ENCODE measurements around the gene ANKHD1. TPM values are rescaled to one million over a fixed set of nuclear protein-coding genes. Genes with fewer than 3 reads are reported as not detected.
A peak's percentile ranks its signal among the peaks of the same experiment; 100 is the strongest.

The ANKHD1 gene
- total and polyA plus RNA-seq, 9 of the 15 experiments (the other 6 are each of a cell fraction or from before 2014, with no cell fraction given) = 38.9 to 138 (median 78.7) TPM

DNA sequence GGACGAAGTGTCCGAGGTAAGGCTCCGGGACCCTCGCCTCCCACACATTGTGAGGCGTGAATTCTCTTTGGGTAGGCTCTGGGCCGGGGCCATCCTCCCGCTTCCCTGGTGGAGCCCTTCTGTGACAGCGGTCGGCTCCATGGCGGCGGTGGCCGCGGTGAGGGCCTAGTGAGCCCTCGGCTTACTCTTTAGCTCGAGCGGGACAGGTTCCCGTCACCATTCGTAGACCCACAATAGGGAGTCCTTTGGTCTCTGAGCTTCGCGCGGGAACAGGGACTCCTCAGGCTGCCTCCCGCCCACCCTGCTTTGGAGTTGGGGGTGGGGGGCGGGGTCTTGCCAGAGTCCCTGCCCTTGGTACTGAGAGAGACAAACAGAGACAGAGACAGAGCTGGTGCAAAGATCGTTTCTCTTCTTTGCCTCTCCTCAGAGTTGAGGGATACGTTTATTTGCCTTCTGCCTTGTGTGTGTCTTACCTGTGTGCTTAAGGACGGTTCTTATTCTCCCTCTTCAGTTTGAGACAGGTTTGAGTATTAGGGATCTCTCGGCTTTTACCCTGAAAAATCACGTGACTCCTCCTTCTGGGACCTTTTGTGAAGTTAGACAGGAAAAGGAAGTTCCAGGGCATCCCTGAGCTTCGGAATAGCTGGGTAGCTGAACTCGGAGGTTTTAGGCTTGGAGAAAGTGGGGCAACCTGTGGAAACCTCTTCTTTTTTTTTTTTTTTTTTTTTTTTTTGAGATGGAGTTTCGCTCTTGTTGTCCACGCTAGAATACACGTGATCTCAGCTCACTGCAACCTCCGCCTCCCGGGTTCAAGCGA lies 833 bp downstream of the ANKHD1 start (continued):
- no peak for TF ChIP-seq THRB (CRISPR knock-in tag; conservative IDR thresholded peaks at IDR 0.05)
- TF ChIP-seq CTBP1 (IDR thresholded peaks at IDR 0.05; ENCODE audit: borderline replicate concordance) = no peak
- no peak for TF ChIP-seq ETS2 (tag; IDR thresholded peaks at IDR 0.05; ENCODE audit: borderline replicate concordance, poor library complexity, severe bottlenecking)
- TF ChIP-seq RAD51 (IDR thresholded peaks at IDR 0.05; ENCODE audit: borderline replicate concordance, low read depth) = peak; percentile 97
- TF ChIP-seq SMAD4 (CRISPR knock-in tag; conservative IDR thresholded peaks at IDR 0.05) = no peak
- TF ChIP-seq, protein P1, sequence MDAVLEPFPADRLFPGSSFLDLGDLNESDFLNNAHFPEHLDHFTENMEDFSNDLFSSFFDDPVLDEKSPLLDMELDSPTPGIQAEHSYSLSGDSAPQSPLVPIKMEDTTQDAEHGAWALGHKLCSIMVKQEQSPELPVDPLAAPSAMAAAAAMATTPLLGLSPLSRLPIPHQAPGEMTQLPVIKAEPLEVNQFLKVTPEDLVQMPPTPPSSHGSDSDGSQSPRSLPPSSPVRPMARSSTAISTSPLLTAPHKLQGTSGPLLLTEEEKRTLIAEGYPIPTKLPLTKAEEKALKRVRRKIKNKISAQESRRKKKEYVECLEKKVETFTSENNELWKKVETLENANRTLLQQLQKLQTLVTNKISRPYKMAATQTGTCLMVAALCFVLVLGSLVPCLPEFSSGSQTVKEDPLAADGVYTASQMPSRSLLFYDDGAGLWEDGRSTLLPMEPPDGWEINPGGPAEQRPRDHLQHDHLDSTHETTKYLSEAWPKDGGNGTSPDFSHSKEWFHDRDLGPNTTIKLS (IDR thresholded peaks at IDR 0.05; ENCODE audit: borderline replicate concordance, low read depth) = no peak
- TF ChIP-seq ZNF311 (CRISPR knock-in tag; IDR thresholded peaks at IDR 0.05) = no peak
- TF ChIP-seq, protein P2, sequence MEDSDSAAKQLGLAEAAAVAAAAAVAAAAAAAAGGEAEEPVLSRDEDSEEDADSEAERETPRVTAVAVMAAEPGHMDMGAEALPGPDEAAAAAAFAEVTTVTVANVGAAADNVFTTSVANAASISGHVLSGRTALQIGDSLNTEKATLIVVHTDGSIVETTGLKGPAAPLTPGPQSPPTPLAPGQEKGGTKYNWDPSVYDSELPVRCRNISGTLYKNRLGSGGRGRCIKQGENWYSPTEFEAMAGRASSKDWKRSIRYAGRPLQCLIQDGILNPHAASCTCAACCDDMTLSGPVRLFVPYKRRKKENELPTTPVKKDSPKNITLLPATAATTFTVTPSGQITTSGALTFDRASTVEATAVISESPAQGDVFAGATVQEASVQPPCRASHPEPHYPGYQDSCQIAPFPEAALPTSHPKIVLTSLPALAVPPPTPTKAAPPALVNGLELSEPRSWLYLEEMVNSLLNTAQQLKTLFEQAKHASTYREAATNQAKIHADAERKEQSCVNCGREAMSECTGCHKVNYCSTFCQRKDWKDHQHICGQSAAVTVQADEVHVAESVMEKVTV (CRISPR knock-in tag; IDR thresholded peaks at IDR 0.05) = no peak
- TF ChIP-seq REST (IDR thresholded peaks at IDR 0.05; ENCODE audit: borderline replicate concordance) = peak; percentile 93
- peak; percentile 89 for TF ChIP-seq REST (CRISPR knock-in tag; IDR thresholded peaks at IDR 0.05; ENCODE audit: low read depth)
- TF ChIP-seq SRSF1 (IDR thresholded peaks at IDR 0.05; ENCODE audit: low read depth, low read length) = no peak
- TF ChIP-seq SAFB2 (IDR thresholded peaks at IDR 0.05; ENCODE audit: borderline replicate concordance, low read depth, low read length, severe bottlenecking) = no peak
